NCI-H2107 treated with DMSO at 0.1 percent for 48 hours (cell line): ENCODE results near the gene UBL4A.

Source experiments
- DNase-seq: peaks from one replicate; lab custom pipeline; 2025; ENCODE audit not compliant: unreplicated experiment; lab: John Stamatoyannopoulos, UW

The UBL4A gene

GRCh38 chrX:154440623-154441357, 45.6 kb downstream of the UBL4A start:
- no peak for DNase-seq

GRCh38 chrX:154439841-154440240, 46.6 kb downstream of the UBL4A start:
- no peak for DNase-seq

GRCh38 chrX:154437971-154438893, 48.2 kb downstream of the UBL4A start:
- no peak for DNase-seq

GRCh38 chrX:154436983-154437752, 49.2 kb downstream of the UBL4A start, which contains the start of gene GDI1:
TSS of gene GDI1 (plus strand) at chrX:154437154. CDS start at chrX:154437255, 101 bp downstream.
- DNase-seq, result no peak

- DNase-seq, result no peak
These were observed 49.9 kb downstream of the UBL4A start for GRCh38 chrX:154436374-154436982.

- DNase-seq, result no peak
These were observed 51.2 kb downstream of the UBL4A start for GRCh38 chrX:154435171-154435733.

- DNase-seq, result no peak
These were observed 51.8 kb downstream of the UBL4A start for GRCh38 chrX:154434394-154435168.
